Ascending aorta (tissue), 2 donors: ENCODE results near the gene KRT82. TPM values are rescaled to one million over a fixed set of nuclear protein-coding genes. Genes with fewer than 3 reads are reported as not detected.

ENCODE experiments used
- DNase-seq, 2 donors: peaks; one replicate each; pipeline ENCODE4 v3.0.0-alpha.2; 2019; ENCODE audit warnings: low spot score in 2 of 2
- H3K27ac ChIP-seq, 2 donors: fragments of 200-600 bp; sonication (generic); one replicate each; pipeline ENCODE4 v1.5.1; 2016 to 2017; ENCODE audit warnings: mild to moderate bottlenecking in 1 of 2
- H3K27me3 ChIP-seq: fragments of 200-600 bp; sonication (generic); one replicate; pipeline ENCODE4 v1.5.1; 2017
- H3K36me3 ChIP-seq, 2 donors: fragments of 200-600 bp; sonication (generic); one replicate each; pipeline ENCODE4 v1.5.1; 2016
- H3K4me1 ChIP-seq, 2 donors: fragments of 200-600 bp; sonication (generic); one replicate each; pipeline ENCODE4 v1.5.1; 2016 to 2017; ENCODE audit warnings: mild to moderate bottlenecking in 1 of 2
- H3K4me3 ChIP-seq, 2 donors: fragments of 200-600 bp; sonication (generic); one replicate each; pipeline ENCODE4 v1.5.1; 2016 to 2017; ENCODE audit warnings: mild to moderate bottlenecking in 1 of 2
- H3K9me3 ChIP-seq, 2 donors: fragments of 200-600 bp; sonication (generic); one replicate each; pipeline ENCODE4 v1.5.1; 2016
- CTCF ChIP-seq, 3 experiments: fragments of 200-600 bp in 2 of 3; fragments of 450-650 bp in 1 of 3; sonication (generic) in 2 of 3; IDR thresholded peaks; one replicate each; pipeline ENCODE4 v1.5.1; 2016 to 2019; ENCODE audit warnings: antibody characterized with exemption in 3 of 3, mild to moderate bottlenecking in 1 of 3, moderate library complexity in 1 of 3
- intact Hi-C: fragments of 100-400 bp; cut with DNase I; formaldehyde crosslinking; loops from one replicate; pipeline ENCODE4 v1.15.1; 2023
- total RNA-seq: library from RNA; depleted of rRNA; stranded (reverse); fragments of >200 nt; gene quantifications from one replicate; pipeline ENCODE4 v1.1.0, GENCODE V29; 2016

KRT82 gene
- total RNA-seq, 1 donor from 2014 or later: not detected

- DNase-seq: no peak
- H3K36me3 ChIP-seq: no peaks in the 10 kb centered on the region
- intact Hi-C loops: no loop called here
Observed at GRCh38 chr12:52400906-52401305, 5.2 kb downstream of the KRT82 start.

GRCh38 chr12:52399756-52400155 lies 6.4 kb downstream of the KRT82 start:
- H3K4me1 ChIP-seq: no peaks in the 10 kb centered on the region
- intact Hi-C loops: no loop called here
- no peaks in the 10 kb centered on the region for H3K9me3 ChIP-seq
- H3K27me3 ChIP-seq: no peaks in the 10 kb centered on the region
- no peak for TF ChIP-seq CTCF (IDR thresholded peaks at IDR 0.05)
- no peak overlapping the region for H3K4me3 ChIP-seq
- H3K36me3 ChIP-seq: no peaks in the 10 kb centered on the region
- no peak overlapping the region for H3K27ac ChIP-seq
- no peak for DNase-seq

More at GRCh38 chr12:52400906-52401305, 5.2 kb downstream of the KRT82 start:
- H3K27me3 ChIP-seq: no peaks in the 10 kb centered on the region
- no peaks in the 10 kb centered on the region for H3K4me1 ChIP-seq
- TF ChIP-seq CTCF (IDR thresholded peaks at IDR 0.05): no peak
- no peaks in the 10 kb centered on the region for H3K9me3 ChIP-seq
- no peak overlapping the region for H3K27ac ChIP-seq
- H3K4me3 ChIP-seq: no peak overlapping the region

DNA sequence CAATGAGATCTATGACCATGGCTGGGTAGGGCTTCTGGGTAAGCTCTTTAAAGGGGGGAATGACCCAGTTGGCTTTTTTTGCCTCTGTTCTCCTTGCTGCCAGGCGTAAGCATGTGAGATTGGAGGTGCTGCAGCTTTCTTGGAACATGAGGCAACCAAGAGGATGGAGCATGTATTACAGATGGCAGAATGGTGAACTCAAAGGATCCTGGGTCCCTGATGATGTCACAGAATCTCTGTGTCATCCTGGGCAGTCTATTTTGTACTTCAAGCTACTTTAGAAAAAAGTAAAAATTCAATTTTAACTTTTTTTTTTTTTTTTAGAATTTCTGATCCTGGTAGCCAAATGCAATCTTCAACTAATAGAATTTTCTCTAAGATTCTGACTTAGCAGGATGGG lies 8.0 kb downstream of the KRT82 start:
- Histone ChIP-seq H3K4me3 (no peak overlapping the region), H3K36me3 (no peaks in the 10 kb centered on the region), H3K27me3 (no peaks in the 10 kb centered on the region), H3K4me1 (no peaks in the 10 kb centered on the region), H3K9me3 (no peaks in the 10 kb centered on the region), H3K27ac (no peak overlapping the region)
- no peak for TF ChIP-seq CTCF (IDR thresholded peaks at IDR 0.05)
- no peak for DNase-seq
- intact Hi-C loops: no loop called here

DNA sequence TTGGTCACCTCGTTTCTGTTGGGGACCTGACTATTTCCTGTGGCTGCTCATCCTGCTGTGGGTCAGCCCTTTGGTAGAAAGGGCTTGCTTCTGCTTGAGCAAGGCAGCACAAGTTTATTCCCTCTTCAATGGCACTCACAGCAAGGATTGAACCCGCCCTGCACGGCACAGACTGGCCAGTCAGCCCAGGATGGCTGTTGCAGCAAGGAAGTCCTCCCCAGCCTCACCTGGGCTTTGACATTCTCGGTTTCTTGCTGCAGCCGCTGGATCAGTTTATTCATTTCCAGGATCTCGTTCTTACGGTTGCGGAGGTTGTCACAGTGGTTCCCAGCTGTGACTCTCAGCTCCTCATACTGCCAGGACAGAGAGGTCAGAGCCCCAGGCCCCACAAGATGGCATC lies 9.5 kb downstream of the KRT82 start:
- no peaks in the 10 kb centered on the region for H3K9me3 ChIP-seq
- H3K4me1 ChIP-seq: no peaks in the 10 kb centered on the region
- no peak overlapping the region for H3K4me3 ChIP-seq
- TF ChIP-seq CTCF (IDR thresholded peaks at IDR 0.05): no peak
- no peaks in the 10 kb centered on the region for H3K27me3 ChIP-seq
- H3K27ac ChIP-seq: no peak overlapping the region
- no peak for DNase-seq
- no peaks in the 10 kb centered on the region for H3K36me3 ChIP-seq
- intact Hi-C loops: no loop called here

- intact Hi-C loops: no loop called here
- Histone ChIP-seq H3K27ac (no peak overlapping the region), H3K4me3 (no peak overlapping the region), H3K4me1 (no peaks in the 10 kb centered on the region), H3K36me3 (no peaks in the 10 kb centered on the region), H3K27me3 (no peaks in the 10 kb centered on the region), H3K9me3 (no peaks in the 10 kb centered on the region)
- no peak for DNase-seq
- TF ChIP-seq CTCF (IDR thresholded peaks at IDR 0.05): no peak
Observed at GRCh38 chr12:52395761-52396434, 10.2 kb downstream of the KRT82 start.
